Activated naive CD8-positive, alpha-beta T cell treated with anti-CD3 and anti-CD28 coated beads, Interleukin-2, amount 10 ng/mL, durations not matched to agents 7 days and 5 days (primary cell): Measurements from ENCODE around the gene CDK14. TPM values are rescaled to one million over a fixed set of nuclear protein-coding genes. Genes with fewer than 3 reads are reported as not detected.
"Not testable (repeated sequence)": the region's sequence is repeated elsewhere in the genome, so short reads cannot be mapped to it uniquely, and the experiment has no call there.

Experiments used
- ATAC-seq: fragments of 150-1000 bp; cut with Tn5 transposase; one replicate; pipeline ENCODE4 v1.10.0; 2021; ENCODE audit warnings: low read depth, moderate library complexity
- POLR2A ChIA-PET: fragments of 350-600 bp; sonication (Branson Sonifier 250); formaldehyde crosslinking; loops from one replicate; lab custom pipeline; 2021; ENCODE audit warnings: antibody characterized with exemption; lab: Charles Lee
- DNase-seq: peaks from one replicate; pipeline ENCODE4 v3.0.0; 2021
- H3K27ac Mint-ChIP-seq: one replicate; pipeline ENCODE4 v1.8.0; 2022; ENCODE audit warnings: mild to moderate bottlenecking, mixed read lengths
- H3K27me3 Mint-ChIP-seq: one replicate; pipeline ENCODE4 v1.8.0; 2022; ENCODE audit warnings: mild to moderate bottlenecking, moderate library complexity, mixed read lengths
- H3K36me3 Mint-ChIP-seq: one replicate; pipeline ENCODE4 v1.8.0; 2021; ENCODE audit warnings: mild to moderate bottlenecking, mixed read lengths
- H3K4me1 Mint-ChIP-seq: one replicate; pipeline ENCODE4 v1.8.0; 2021; ENCODE audit warnings: mixed read lengths
- H3K4me3 Mint-ChIP-seq: one replicate; pipeline ENCODE4 v1.8.0; 2022; ENCODE audit warnings: mild to moderate bottlenecking, moderate library complexity, mixed read lengths
- H3K9me3 Mint-ChIP-seq: one replicate; pipeline ENCODE4 v1.8.0; 2021; ENCODE audit warnings: mixed read lengths
- total RNA-seq, 2 experiments: library from RNA; stranded (reverse); gene quantifications; one replicate each; pipeline ENCODE4 v1.2.3, GENCODE V29; 2021

CDK14 gene
- total RNA-seq, 2 experiments from 2014 or later, result 0.94 to 1.2 TPM

- ATAC-seq (no peak), DNase-seq (no peak)
- Mint-ChIP-seq H3K9me3 (peaks cover 1% of the 10 kb centered on the region), H3K27ac (no peak overlapping the region), H3K4me1 (no peaks in the 10 kb centered on the region), H3K36me3 (no peaks in the 10 kb centered on the region), H3K4me3 (no peak overlapping the region), H3K27me3 (no peaks in the 10 kb centered on the region)
- POLR2A ChIA-PET, result no interaction called here
Measured at GRCh38 chr7:90773269-90773668, 177.1 kb downstream of the CDK14 start.

- no peak for ATAC-seq
- H3K9me3 Mint-ChIP-seq, result peaks cover 1% of the 10 kb centered on the region
- H3K27ac Mint-ChIP-seq, result no peak overlapping the region
- no peaks in the 10 kb centered on the region for H3K27me3 Mint-ChIP-seq
- H3K4me3 Mint-ChIP-seq, result no peak overlapping the region
- POLR2A ChIA-PET, result no interaction called here
- no peaks in the 10 kb centered on the region for H3K4me1 Mint-ChIP-seq
- H3K36me3 Mint-ChIP-seq, result no peaks in the 10 kb centered on the region
- DNase-seq, result no peak
Measured at GRCh38 chr7:90774706-90775105, 178.6 kb downstream of the CDK14 start.

- no peak overlapping the region for H3K4me3 Mint-ChIP-seq
- ATAC-seq (no peak), DNase-seq (no peak)
- H3K27ac Mint-ChIP-seq, result no peak overlapping the region
- H3K4me1 Mint-ChIP-seq, result no peaks in the 10 kb centered on the region
- H3K36me3 Mint-ChIP-seq, result no peaks in the 10 kb centered on the region
- H3K9me3 Mint-ChIP-seq, result peaks cover 1% of the 10 kb centered on the region
- POLR2A ChIA-PET, result no interaction called here
- H3K27me3 Mint-ChIP-seq, result no peaks in the 10 kb centered on the region
Measured at GRCh38 chr7:90775383-90775965, 179.4 kb downstream of the CDK14 start.

- Mint-ChIP-seq H3K4me3 (no peak overlapping the region), H3K4me1 (no peaks in the 10 kb centered on the region), H3K9me3 (peaks cover 1% of the 10 kb centered on the region), H3K36me3 (no peaks in the 10 kb centered on the region), H3K27me3 (no peaks in the 10 kb centered on the region), H3K27ac (no peak overlapping the region)
- DNase-seq, result no peak
- POLR2A ChIA-PET, result no interaction called here
- ATAC-seq, result no peak
Measured at GRCh38 chr7:90777041-90777440, 180.9 kb downstream of the CDK14 start.

- Mint-ChIP-seq H3K27ac (no peak overlapping the region), H3K27me3 (no peaks in the 10 kb centered on the region), H3K4me1 (no peaks in the 10 kb centered on the region), H3K9me3 (peaks cover under 1% of the 10 kb centered on the region), H3K4me3 (no peak overlapping the region), H3K36me3 (no peaks in the 10 kb centered on the region)
- ATAC-seq (no peak), DNase-seq (no peak)
- POLR2A ChIA-PET, result no interaction called here
Measured at GRCh38 chr7:90777465-90777864, 181.3 kb downstream of the CDK14 start.

- Mint-ChIP-seq H3K27ac (no peak overlapping the region), H3K4me3 (no peak overlapping the region), H3K4me1 (no peaks in the 10 kb centered on the region), H3K36me3 (no peaks in the 10 kb centered on the region), H3K9me3 (no peaks in the 10 kb centered on the region), H3K27me3 (no peaks in the 10 kb centered on the region)
- DNase-seq, result no peak
- POLR2A ChIA-PET, result no interaction called here
- no peak for ATAC-seq
Measured at GRCh38 chr7:90777886-90778285, 181.8 kb downstream of the CDK14 start.

- H3K9me3 Mint-ChIP-seq, result peaks cover 8% of the 10 kb centered on the region
- no peaks in the 10 kb centered on the region for H3K36me3 Mint-ChIP-seq
Measured at GRCh38 chr7:90788052-90788451, 191.9 kb downstream of the CDK14 start.

GRCh38 chr7:90789736-90790306 is 193.7 kb downstream of the CDK14 start:
- Mint-ChIP-seq H3K9me3 (peaks cover 8% of the 10 kb centered on the region), H3K27ac (no peak overlapping the region), H3K4me1 (no peaks in the 10 kb centered on the region), H3K27me3 (no peaks in the 10 kb centered on the region), H3K36me3 (no peaks in the 10 kb centered on the region), H3K4me3 (no peak overlapping the region)
- DNase-seq (no peak), ATAC-seq (no peak)
- POLR2A ChIA-PET, result no interaction called here

More at GRCh38 chr7:90788052-90788451, 191.9 kb downstream of the CDK14 start:
- POLR2A ChIA-PET, result no interaction called here
- DNase-seq, result no peak
- H3K4me1 Mint-ChIP-seq, result no peaks in the 10 kb centered on the region
- H3K4me3 Mint-ChIP-seq, result no peak overlapping the region
- no peak for ATAC-seq
- no peak overlapping the region for H3K27ac Mint-ChIP-seq
- H3K27me3 Mint-ChIP-seq, result no peaks in the 10 kb centered on the region

GRCh38 chr7:90791596-90791995 is 195.5 kb downstream of the CDK14 start:
- Mint-ChIP-seq H3K4me3 (no peak overlapping the region), H3K9me3 (peaks cover 8% of the 10 kb centered on the region), H3K4me1 (no peaks in the 10 kb centered on the region), H3K36me3 (no peaks in the 10 kb centered on the region), H3K27me3 (no peaks in the 10 kb centered on the region), H3K27ac (no peak overlapping the region)
- DNase-seq (no peak), ATAC-seq (no peak)
- POLR2A ChIA-PET, result no interaction called here

- ATAC-seq (no peak), DNase-seq (no peak)
- no peak overlapping the region for H3K4me3 Mint-ChIP-seq
- no peak overlapping the region for H3K27ac Mint-ChIP-seq
- H3K4me1 Mint-ChIP-seq, result no peaks in the 10 kb centered on the region
- POLR2A ChIA-PET, result no interaction called here
- no peaks in the 10 kb centered on the region for H3K27me3 Mint-ChIP-seq
- no peaks in the 10 kb centered on the region for H3K36me3 Mint-ChIP-seq
- peaks cover 8% of the 10 kb centered on the region for H3K9me3 Mint-ChIP-seq
Measured at GRCh38 chr7:90792301-90792700, 196.2 kb downstream of the CDK14 start.

GRCh38 chr7:90794234-90794633 is 198.1 kb downstream of the CDK14 start:
- H3K27me3 Mint-ChIP-seq, DNase-seq, H3K4me3 Mint-ChIP-seq, H3K36me3 Mint-ChIP-seq, ATAC-seq, POLR2A ChIA-PET, H3K9me3 Mint-ChIP-seq, H3K27ac Mint-ChIP-seq, H3K4me1 Mint-ChIP-seq: not testable (repeated sequence)

- no peaks in the 10 kb centered on the region for H3K36me3 Mint-ChIP-seq
- H3K27ac Mint-ChIP-seq, result no peak overlapping the region
- POLR2A ChIA-PET, result no interaction called here
- ATAC-seq (no peak), DNase-seq (no peak)
- no peaks in the 10 kb centered on the region for H3K27me3 Mint-ChIP-seq
- H3K9me3 Mint-ChIP-seq, result peaks cover 2% of the 10 kb centered on the region
- no peak overlapping the region for H3K4me3 Mint-ChIP-seq
- no peaks in the 10 kb centered on the region for H3K4me1 Mint-ChIP-seq
Measured at GRCh38 chr7:90797596-90797995, 201.5 kb downstream of the CDK14 start.

GRCh38 chr7:90804370-90804769 is 208.2 kb downstream of the CDK14 start:
- Mint-ChIP-seq H3K36me3 (no peaks in the 10 kb centered on the region), H3K4me1 (no peaks in the 10 kb centered on the region), H3K27ac (no peak overlapping the region), H3K9me3 (peaks cover 2% of the 10 kb centered on the region), H3K27me3 (no peaks in the 10 kb centered on the region), H3K4me3 (no peak overlapping the region)
- DNase-seq (no peak), ATAC-seq (no peak)
- POLR2A ChIA-PET, result no interaction called here

GRCh38 chr7:90815552-90815951 is 219.4 kb downstream of the CDK14 start:
- ATAC-seq, H3K36me3 Mint-ChIP-seq, H3K27me3 Mint-ChIP-seq, DNase-seq, H3K4me1 Mint-ChIP-seq, POLR2A ChIA-PET, H3K9me3 Mint-ChIP-seq, H3K27ac Mint-ChIP-seq, H3K4me3 Mint-ChIP-seq: not testable (repeated sequence)
